ENCODE measurements around the gene SPRR2A.

SPRR2A gene

DNA sequence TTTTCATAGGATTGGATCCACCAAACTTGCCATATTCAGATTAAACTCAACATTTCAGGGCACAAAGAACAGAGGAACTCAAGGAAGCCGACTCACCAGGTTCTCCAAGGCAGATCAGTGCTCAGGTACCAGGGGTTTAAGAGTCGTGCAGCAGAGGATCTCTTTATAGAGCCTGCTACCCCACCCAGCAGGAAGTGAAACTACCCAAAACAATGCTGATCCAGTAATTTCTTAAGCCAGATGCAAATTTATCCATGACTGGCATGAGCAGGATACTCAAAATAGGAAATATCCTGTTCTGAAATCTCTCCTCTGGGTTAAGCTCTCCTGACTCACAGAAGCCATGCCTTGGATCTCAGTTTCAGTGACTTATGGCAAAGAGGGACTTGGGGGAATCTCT, at the start of gene SPRR2A:
SPRR2A (minus strand) TSS at position 138 of the 400 bp plus-strand sequence. CDS start 777 bp downstream, outside the sequence.
- CTCF ChIA-PET = no interaction called here
- no peak for TF ChIP-seq ARNT (IDR thresholded peaks at IDR 0.05)
- POLR2A ChIA-PET = no interaction called here
- DNase-seq (ENCODE audit: extremely low spot score) = no peak

DNA sequence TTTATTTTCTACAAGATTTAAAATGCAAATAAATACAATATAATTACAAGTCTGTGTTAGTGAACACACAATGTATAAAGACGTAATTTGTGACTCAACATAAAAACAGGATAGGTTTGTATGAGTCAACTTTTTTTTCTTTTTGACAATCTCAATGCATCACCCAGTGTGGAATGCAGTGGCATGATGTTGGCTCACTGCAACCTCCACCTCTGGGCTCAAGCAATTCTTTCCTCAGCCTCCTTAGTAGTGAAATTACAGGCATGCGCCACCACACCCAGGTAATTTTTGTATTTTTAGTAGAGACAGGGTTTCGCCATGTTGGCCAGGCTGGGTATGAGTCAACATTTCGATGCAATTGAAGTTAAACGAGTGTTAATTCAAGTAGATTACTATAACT, 42.9 kb upstream of the SPRR2A start:
- CTCF ChIA-PET = no interaction called here
- TF ChIP-seq BHLHE40 (IDR thresholded peaks at IDR 0.05; ENCODE audit: borderline replicate concordance) = no peak
- no peak for TF ChIP-seq L3MBTL2 (conservative IDR thresholded peaks at IDR 0.05)
- TF ChIP-seq SUZ12 (IDR thresholded peaks at IDR 0.05) = no peak
- TF ChIP-seq SP1 (IDR thresholded peaks at IDR 0.05) = no peak
- TF ChIP-seq HDGF (IDR thresholded peaks at IDR 0.05; ENCODE audit: borderline replicate concordance) = no peak
- no peak for TF ChIP-seq FOXA1 (IDR thresholded peaks at IDR 0.05)
- TF ChIP-seq FOXK2 (IDR thresholded peaks at IDR 0.05) = no peak
- TF ChIP-seq FOXM1 (IDR thresholded peaks at IDR 0.05; ENCODE audit: borderline replicate concordance) = no peak
- no peak for TF ChIP-seq ELF4 (IDR thresholded peaks at IDR 0.05)
- TF ChIP-seq CTBP1 (IDR thresholded peaks at IDR 0.05; ENCODE audit: borderline replicate concordance) = no peak

DNA sequence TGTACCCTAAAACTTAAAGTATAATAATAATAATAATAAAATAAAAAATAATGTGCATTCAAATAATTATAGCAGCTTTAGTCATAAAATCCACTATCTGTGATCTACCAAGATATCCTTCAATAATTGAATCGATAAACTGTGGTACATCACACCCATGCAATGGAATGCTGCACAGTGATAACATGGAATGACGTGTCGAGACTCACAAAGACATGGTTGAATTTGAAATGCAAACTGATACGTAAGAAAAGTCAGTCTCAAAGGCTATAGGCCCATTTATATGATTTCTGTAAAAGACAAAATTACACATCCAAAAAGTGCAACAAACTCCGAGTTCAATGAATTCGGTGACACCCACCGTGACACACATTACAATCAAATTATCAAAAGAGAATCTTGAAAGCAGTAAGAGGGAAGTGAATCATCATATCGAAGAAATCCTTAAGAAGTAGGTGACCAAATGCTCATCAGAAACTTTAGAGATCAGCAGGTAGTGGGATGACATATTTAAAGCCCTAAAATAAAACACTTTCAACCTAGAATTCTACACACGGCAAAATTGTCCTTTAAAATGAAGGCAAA, 42.2 kb upstream of the SPRR2A start:
- no peak for TF ChIP-seq BHLHE40 (IDR thresholded peaks at IDR 0.05; ENCODE audit: borderline replicate concordance)

More for the DNA sequence above, 42.9 kb upstream of the SPRR2A start:
- POLR2A ChIA-PET = no interaction called here
- no peak for DNase-seq (ENCODE audit: extremely low spot score)

DNA sequence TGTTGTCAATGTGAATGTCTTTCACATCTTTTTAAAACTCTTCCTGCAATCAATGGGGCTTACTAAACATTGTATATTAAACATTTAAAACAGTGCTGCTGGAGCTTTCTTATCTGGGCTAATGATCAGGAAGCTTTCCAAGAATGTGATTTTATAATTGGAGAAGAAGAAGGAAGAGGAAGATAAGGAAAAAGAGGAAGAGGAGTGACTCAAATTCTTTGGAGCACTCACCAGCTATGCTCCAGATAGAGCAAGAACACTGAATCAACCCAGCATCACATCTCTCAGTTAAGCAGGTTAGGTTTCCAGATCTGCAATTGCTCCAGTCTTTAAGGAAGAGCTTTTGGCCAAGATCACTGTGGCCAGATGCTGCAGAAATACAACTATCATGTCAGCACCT, 38.5 kb upstream of the SPRR2A start:
- no peak for TF ChIP-seq ARNT (IDR thresholded peaks at IDR 0.05)
- TF ChIP-seq SUZ12 (IDR thresholded peaks at IDR 0.05) = no peak
- no peak for TF ChIP-seq TARDBP (IDR thresholded peaks at IDR 0.05)
- no peak for TF ChIP-seq BHLHE40 (IDR thresholded peaks at IDR 0.05; ENCODE audit: borderline replicate concordance)
- TF ChIP-seq FOXA1 (IDR thresholded peaks at IDR 0.05) = no peak
- TF ChIP-seq, protein P1, sequence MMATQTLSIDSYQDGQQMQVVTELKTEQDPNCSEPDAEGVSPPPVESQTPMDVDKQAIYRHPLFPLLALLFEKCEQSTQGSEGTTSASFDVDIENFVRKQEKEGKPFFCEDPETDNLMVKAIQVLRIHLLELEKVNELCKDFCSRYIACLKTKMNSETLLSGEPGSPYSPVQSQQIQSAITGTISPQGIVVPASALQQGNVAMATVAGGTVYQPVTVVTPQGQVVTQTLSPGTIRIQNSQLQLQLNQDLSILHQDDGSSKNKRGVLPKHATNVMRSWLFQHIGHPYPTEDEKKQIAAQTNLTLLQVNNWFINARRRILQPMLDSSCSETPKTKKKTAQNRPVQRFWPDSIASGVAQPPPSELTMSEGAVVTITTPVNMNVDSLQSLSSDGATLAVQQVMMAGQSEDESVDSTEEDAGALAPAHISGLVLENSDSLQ (IDR thresholded peaks at IDR 0.05) = no peak
- TF ChIP-seq ZNF384 (IDR thresholded peaks at IDR 0.05) = no peak
- TF ChIP-seq CTBP1 (IDR thresholded peaks at IDR 0.05; ENCODE audit: borderline replicate concordance) = no peak
- no peak for TF ChIP-seq FOXM1 (IDR thresholded peaks at IDR 0.05; ENCODE audit: borderline replicate concordance)
- no peak for TF ChIP-seq FOXK2 (IDR thresholded peaks at IDR 0.05)
- TF ChIP-seq SP1 (IDR thresholded peaks at IDR 0.05) = no peak
- TF ChIP-seq ELF4 (IDR thresholded peaks at IDR 0.05) = no peak
- TF ChIP-seq HDGF (IDR thresholded peaks at IDR 0.05; ENCODE audit: borderline replicate concordance) = no peak
- no peak for TF ChIP-seq LEF1 (IDR thresholded peaks at IDR 0.05; ENCODE audit: borderline replicate concordance)
- no peak for TF ChIP-seq NFRKB (IDR thresholded peaks at IDR 0.05)
- TF ChIP-seq L3MBTL2 (conservative IDR thresholded peaks at IDR 0.05) = no peak
- no peak for DNase-seq (ENCODE audit: extremely low spot score)
- CTCF ChIA-PET = interaction anchor here (0.6 kb wide), 1 partner anchor 133 kb away, joined by 3 read pairs; no protein-coding TSS in a partner anchor
- POLR2A ChIA-PET = no interaction called here

More for the DNA sequence above, 42.2 kb upstream of the SPRR2A start:
- ChIA-PET CTCF (no interaction called here), POLR2A (no interaction called here)
- no peak for DNase-seq (ENCODE audit: extremely low spot score)

DNA sequence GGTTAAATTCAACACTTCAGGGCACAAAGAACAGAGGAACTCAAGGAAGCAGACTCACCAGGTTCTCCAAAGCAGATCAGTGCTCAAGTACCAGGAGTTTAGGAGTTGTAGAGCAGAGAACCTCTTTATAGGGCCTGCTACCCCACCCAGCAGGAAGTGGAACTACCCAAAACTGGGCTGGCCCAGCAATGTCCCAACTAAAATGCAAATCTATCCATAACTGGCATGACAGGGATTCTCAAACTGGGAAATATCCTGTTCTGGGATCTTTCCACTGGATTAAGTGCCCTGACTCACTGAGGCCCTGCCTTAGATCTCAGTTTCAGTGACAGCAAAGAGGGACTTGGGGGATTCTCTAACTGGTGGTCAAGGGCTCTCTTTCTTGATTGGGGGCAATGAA, 37.1 kb upstream of the SPRR2A start, which contains the start of gene SPRR2E:
SPRR2E (minus strand) TSS at position 101 of the 400 bp plus-strand sequence. CDS start 775 bp downstream, outside the sequence.
- TF ChIP-seq LEF1 (IDR thresholded peaks at IDR 0.05; ENCODE audit: borderline replicate concordance) (no peak), FOXM1 (IDR thresholded peaks at IDR 0.05; ENCODE audit: borderline replicate concordance) (no peak), BHLHE40 (IDR thresholded peaks at IDR 0.05; ENCODE audit: borderline replicate concordance) (no peak), ZNF384 (IDR thresholded peaks at IDR 0.05) (no peak), FOXA1 (IDR thresholded peaks at IDR 0.05) (no peak), NFRKB (IDR thresholded peaks at IDR 0.05) (no peak), CTBP1 (IDR thresholded peaks at IDR 0.05; ENCODE audit: borderline replicate concordance) (no peak), SUZ12 (IDR thresholded peaks at IDR 0.05) (no peak), SP1 (IDR thresholded peaks at IDR 0.05) (no peak), ELF4 (IDR thresholded peaks at IDR 0.05) (no peak), HDGF (IDR thresholded peaks at IDR 0.05; ENCODE audit: borderline replicate concordance) (no peak), TARDBP (IDR thresholded peaks at IDR 0.05) (no peak), L3MBTL2 (conservative IDR thresholded peaks at IDR 0.05) (no peak), FOXK2 (IDR thresholded peaks at IDR 0.05) (no peak), ARNT (IDR thresholded peaks at IDR 0.05) (no peak)
- TF ChIP-seq, protein P1 (IDR thresholded peaks at IDR 0.05) = no peak
- no peak for DNase-seq (ENCODE audit: extremely low spot score)
- POLR2A ChIA-PET = no interaction called here
- CTCF ChIA-PET = no interaction called here

DNA sequence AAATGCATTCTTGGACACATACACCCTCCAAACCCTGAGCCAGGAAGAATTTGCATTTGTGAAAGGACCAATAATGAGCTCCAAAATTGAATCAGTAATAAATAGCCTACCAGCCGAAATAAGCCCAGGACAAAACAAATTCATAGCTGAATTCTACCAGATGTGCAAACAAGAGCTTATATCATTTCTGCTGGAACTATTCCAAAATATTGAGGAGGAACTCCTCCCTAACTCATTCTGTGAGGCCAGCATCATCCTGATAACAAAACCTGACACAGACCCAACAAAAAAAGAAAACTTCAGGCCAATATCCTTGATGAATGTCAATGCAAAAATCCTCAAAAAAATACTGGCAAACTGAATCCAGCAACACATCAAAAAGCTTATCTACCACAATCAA, 30.3 kb upstream of the SPRR2A start:
- ChIA-PET POLR2A (no interaction called here), CTCF (no interaction called here)
- TF ChIP-seq HDGF (IDR thresholded peaks at IDR 0.05; ENCODE audit: borderline replicate concordance) (no peak), TARDBP (IDR thresholded peaks at IDR 0.05) (no peak), SUZ12 (IDR thresholded peaks at IDR 0.05) (no peak), BHLHE40 (IDR thresholded peaks at IDR 0.05; ENCODE audit: borderline replicate concordance) (no peak), CTBP1 (IDR thresholded peaks at IDR 0.05; ENCODE audit: borderline replicate concordance) (no peak), ELF4 (IDR thresholded peaks at IDR 0.05) (no peak), FOXK2 (IDR thresholded peaks at IDR 0.05) (no peak), LEF1 (IDR thresholded peaks at IDR 0.05; ENCODE audit: borderline replicate concordance) (no peak), ZNF384 (IDR thresholded peaks at IDR 0.05) (no peak), L3MBTL2 (conservative IDR thresholded peaks at IDR 0.05) (no peak), ARNT (IDR thresholded peaks at IDR 0.05) (no peak), NFRKB (IDR thresholded peaks at IDR 0.05) (no peak), SP1 (IDR thresholded peaks at IDR 0.05) (no peak), FOXA1 (IDR thresholded peaks at IDR 0.05) (no peak), FOXM1 (IDR thresholded peaks at IDR 0.05; ENCODE audit: borderline replicate concordance) (no peak)
- TF ChIP-seq, protein P1 (IDR thresholded peaks at IDR 0.05) = no peak

More for the DNA sequence above, 30.3 kb upstream of the SPRR2A start:
- no peak for DNase-seq (ENCODE audit: extremely low spot score)

All from HEK293T (cell line).